Hypothalamus (tissue), 51 donors: ENCODE data around the gene SPON1.
"Not testable (repeated sequence)": the region's sequence is repeated elsewhere in the genome, so short reads cannot be mapped to it uniquely, and the experiment has no call there.

Experiments used
- DNase-seq, 51 donors: peaks; one replicate each; lab custom pipeline; 2025; lab: John Stamatoyannopoulos, UW

The SPON1 gene

GRCh38 chr11:14075118-14076078 is 112.9 kb downstream of the SPON1 start:
- no peak for DNase-seq

- no peak for DNase-seq
Measured at GRCh38 chr11:14079011-14079410, 116.5 kb downstream of the SPON1 start.

DNA sequence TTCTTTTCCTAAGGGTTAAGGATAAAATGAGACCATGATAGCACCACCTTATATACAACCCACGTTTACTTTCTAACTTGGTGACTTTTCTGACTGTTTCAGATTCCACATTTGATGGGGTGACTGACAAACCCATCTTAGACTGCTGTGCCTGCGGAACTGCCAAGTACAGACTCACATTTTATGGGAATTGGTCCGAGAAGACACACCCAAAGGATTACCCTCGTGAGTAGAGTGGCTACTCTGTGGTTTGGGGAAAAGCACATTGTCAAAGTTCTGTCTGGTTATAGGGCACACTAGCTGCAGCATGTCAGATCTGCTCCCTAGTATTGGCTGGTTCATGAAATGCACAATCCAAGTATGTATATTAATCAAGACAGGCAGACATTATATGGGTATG is 117.3 kb downstream of the SPON1 start:
- DNase-seq: no peak

- DNase-seq: no peak
Measured at GRCh38 chr11:14081581-14082231, 119.2 kb downstream of the SPON1 start.

DNA sequence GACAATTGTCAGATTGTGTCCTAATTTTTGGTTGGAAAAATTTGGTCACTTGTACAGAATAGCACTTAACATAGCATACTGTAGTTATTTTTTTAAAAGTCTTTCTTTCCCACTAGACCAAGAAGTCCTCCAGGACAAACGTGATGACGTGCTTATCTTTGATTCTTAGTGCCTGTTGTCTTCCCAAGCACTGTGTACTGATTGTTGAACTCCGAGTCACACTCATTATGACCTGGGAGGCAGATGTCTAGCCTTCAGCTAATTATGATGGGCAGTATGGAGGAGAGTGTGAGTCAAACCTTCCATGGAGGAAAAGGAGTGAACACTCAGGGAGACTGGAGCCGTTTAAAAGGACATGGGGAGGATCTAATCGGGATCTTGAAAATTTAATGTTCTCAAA is 119.8 kb downstream of the SPON1 start:
- DNase-seq: no peak

- DNase-seq: not testable (repeated sequence)
Measured at GRCh38 chr11:14088861-14089260, 126.3 kb downstream of the SPON1 start.

DNA sequence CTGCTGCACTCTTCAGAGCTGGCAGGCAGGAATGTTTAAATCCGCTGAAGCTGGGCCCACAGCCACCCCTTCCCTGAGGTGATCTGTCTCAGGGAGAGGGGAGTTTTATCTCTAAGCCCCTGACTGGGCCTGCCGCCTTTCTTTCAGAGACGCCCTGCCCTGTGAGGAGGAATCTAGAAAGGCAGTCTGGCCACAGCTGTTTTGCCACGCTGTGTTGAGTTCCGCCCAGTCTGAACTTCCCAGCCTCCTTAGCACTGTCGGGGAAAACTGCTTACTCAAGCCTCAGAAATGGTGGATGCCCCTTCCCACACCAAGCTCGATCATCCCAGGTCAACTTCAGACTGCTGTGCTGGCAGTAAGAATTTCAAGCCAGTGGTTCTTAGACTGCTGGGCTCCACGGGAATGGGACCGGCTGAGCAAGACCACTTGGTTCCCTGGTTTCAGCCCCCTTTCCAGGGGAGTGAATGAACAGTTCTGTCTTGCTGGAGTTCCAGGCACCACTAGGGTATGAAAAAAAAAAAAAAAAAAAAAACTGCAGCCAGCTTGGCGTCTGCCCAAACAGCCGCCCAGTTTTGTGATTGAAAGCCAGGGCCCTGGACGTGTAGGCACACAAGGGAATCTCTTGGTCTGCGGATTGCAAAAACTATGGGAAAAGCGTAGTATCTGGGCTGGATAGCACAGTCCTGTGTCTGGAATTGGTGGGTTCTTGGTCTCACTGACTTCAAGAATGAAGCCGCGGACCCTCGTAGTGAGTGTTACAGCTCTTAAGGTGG is 127.4 kb downstream of the SPON1 start:
- peak in 3 of 51 donors; percentile 4 to 12 (median 6) for DNase-seq

DNA sequence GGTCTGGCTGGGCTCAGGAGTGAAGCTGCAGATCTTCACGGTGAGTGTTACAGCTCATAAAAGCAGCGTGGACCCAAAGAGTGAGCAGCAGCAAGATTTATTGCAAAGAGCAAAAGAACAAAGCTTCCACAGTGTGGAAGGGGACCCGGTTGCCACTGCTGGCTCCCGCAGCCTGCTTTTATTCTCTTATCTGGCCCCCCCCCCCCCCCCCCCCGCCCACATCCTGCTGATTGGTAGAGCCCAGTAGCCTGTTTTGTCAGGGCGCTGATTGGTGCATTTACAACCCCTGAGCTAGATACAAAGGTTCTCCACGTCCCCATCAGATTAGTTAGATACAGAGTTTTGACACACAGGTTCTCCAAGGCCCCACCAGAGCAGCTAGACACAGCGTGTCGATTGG is 128.1 kb downstream of the SPON1 start:
- DNase-seq: not testable (repeated sequence)

DNA sequence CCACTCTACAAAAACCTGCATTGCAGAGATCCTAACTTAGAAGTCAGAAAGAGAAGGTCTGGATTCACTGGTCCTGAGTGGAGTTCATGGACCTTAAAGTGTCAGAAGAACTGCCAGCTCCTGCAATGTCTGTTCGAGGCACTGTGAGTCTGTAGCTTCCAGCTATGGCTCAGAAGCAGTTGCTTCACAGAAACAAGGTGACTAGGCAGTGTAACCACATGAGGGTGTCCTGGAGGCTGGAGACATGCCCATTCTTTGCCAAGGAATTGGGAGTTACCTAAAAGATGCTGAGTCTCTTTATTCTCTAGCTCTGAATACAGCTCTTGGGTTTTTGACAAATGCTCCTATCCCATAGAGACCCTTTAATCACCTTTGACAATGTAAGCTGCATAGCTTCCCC is 130.5 kb downstream of the SPON1 start:
- no peak for DNase-seq

- DNase-seq: no peak
Measured at GRCh38 chr11:14094481-14095037, 132.0 kb downstream of the SPON1 start.

DNA sequence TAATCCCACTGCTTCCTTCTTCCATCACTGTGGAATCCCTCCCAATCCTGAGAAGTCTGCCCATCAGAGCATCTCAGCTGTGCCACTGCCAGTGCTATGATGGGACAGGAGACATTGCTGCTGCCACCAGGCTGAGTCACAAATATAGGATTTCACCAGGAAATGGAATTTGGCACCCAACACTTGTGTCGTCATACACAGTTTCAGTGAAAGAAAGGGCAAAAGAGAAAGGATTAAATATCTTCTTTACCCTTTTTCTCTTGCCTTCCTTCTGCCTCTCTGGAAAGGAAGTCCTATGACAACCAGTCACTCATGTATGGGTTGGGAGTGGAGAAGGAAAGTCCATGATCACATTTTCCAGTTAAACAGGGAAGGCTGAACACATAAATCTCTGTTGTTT is 133.4 kb downstream of the SPON1 start:
- DNase-seq: no peak

- no peak for DNase-seq
Measured at GRCh38 chr11:14096606-14097005, 134.1 kb downstream of the SPON1 start.

DNA sequence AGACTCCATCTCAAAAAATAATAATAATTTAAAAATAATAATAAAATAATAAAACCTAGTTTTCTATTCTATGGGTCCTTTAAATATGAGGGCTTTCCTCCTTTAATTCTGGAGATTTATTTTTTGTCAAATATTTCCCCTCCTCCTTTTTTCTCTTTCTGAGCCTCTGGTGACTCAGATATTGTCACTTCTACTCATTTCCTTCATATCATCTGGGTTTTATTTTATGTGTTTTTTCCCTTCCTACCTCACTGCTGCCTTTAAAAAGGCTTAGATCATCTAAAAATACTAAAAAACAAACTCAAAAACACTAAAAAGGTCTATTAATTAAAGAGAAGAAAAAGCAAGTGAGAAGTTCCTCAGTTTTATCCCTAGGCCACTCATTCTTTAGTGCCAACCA is 138.9 kb downstream of the SPON1 start:
- DNase-seq: no peak

DNA sequence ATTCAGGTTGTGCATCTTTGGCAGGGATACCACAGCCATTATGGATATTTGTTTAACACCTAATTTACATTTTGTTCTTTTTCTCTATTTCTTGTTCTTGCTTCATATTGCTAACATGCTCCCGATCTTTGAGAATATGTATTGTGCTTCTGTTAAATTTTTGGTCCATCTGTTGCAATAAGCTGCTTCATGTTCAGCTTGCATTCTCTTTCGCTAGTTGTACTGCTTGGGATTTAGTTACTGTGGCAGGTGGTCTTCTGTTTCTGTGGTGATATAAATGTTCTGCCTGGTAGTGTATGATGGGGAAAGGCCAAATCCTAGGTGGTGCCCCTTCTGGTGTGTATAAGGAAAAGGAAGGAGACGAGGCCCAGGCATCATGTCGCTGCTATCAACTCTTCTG is 140.2 kb downstream of the SPON1 start:
- DNase-seq: no peak

DNA sequence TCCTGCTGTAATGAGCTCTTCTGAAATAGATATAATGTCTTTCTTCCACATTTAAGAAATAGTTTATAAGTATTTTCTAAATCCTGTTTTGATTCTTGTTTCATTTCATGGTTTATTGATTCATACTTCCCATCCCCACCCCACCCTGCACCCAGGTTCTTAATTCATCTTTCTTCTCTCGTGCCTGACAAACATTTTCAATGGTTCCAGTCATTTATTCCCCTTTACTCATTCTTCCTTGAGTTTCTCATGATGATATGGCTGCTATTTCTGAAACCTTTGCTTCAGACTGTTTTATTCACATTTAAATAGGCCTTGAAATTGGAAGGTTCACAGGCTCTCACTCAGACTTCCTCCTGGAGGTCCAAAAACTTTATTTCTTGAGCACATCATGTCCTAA is 142.9 kb downstream of the SPON1 start:
- no peak for DNase-seq

DNA sequence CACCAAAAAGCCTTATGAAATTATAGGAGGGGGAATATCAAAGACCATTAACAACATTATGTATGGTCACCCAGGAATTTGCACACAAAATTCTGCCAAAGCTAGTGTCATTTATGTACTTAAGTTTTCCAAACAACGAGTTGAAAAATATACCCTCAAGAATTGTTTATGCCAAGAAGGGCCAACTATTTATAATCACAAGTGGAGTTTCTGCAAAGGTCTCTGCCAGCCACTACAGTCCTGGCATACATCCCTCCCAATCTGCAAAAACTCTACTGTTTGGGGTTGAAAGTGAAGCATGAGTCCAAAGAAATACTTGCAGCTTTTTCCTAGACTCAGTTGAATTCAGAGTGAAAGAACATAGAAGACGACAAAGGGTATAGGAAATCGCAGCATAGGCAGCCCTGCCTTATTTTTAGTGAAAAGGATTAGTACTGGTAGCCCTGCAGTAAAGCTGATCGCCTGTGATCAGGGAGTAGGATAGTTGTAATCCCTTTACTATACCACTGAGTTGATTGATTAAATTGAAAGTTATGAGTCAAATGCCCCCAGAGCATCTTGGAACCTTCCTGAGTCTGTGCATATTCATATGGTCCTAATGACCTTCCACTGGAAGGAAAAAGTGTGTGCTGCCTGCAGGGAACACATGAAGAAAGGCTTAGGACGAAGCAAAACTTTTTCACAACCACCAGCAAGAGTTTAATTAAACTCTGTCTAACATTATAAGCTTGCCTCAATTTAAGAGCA is 144.0 kb downstream of the SPON1 start:
- DNase-seq: no peak

GRCh38 chr11:14107050-14107430 is 144.5 kb downstream of the SPON1 start:
- DNase-seq: no peak

DNA sequence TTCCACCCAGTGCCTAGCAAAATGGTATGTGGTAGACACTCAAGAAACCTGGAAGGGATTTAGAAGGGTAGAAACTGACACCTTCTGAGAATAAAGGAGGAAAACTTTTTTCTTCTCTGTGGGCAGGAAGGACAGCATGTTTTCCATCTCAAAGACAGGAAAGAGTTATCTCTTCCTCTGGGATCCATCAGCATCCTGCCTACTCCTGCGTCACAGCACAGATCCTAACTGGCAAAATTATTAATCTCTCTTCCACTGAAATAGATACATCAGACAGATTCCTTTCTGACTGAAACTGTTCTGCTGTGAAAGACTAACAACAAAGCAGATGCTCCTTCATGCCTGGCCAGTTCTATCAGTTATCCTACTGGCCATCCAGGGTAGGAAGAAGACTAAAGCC is 147.2 kb downstream of the SPON1 start:
- DNase-seq: no peak

GRCh38 chr11:14110629-14111028 is 148.1 kb downstream of the SPON1 start:
- DNase-seq: no peak

DNA sequence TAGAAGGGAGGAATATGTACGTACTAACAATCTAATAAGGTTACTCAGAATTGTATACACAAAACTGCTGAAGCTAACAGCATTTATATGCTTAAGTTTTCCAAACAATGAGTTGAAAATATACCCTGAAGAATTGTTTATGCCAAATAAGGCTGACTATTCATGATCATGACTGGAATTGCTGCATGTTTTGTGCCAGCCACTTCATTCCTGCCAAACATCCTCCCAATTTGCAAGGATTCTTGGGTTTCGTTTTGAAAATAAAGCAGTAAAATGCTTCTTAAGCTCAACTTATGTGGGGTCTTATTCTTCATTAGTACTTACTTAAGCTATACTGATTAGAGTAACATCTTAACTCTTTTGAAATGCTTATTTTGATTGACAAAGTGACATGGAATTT is 149.0 kb downstream of the SPON1 start:
- no peak for DNase-seq
